T-helper 1 cell treated with Interleukin-12 subunit alpha and Interleukin-12 subunit beta and Interleukin-4 antibody, amounts not matched to agents 30 μg/mL and 1 μg/mL, for 36 hours (primary cell): ENCODE results near the gene CUZD1.
"Not testable (repeated sequence)": the region's sequence is repeated elsewhere in the genome, so short reads cannot be mapped to it uniquely, and the experiment has no call there.

ENCODE experiments used
- H3K27ac Mint-ChIP-seq: one replicate; pipeline ENCODE4 v1.8.0; 2021; ENCODE audit warnings: mild to moderate bottlenecking, mixed read lengths
- H3K27me3 Mint-ChIP-seq: one replicate; pipeline ENCODE4 v1.8.0; 2021; ENCODE audit warnings: low read depth, mixed read lengths
- H3K36me3 Mint-ChIP-seq: one replicate; pipeline ENCODE4 v1.8.0; 2021; ENCODE audit warnings: low read depth, mixed read lengths
- H3K4me1 Mint-ChIP-seq: one replicate; pipeline ENCODE4 v1.8.0; 2021; ENCODE audit warnings: low read depth, mixed read lengths
- H3K4me3 Mint-ChIP-seq: one replicate; pipeline ENCODE4 v1.8.0; 2021; ENCODE audit warnings: mild to moderate bottlenecking, moderate library complexity, mixed read lengths
- H3K9me3 Mint-ChIP-seq: one replicate; pipeline ENCODE4 v1.8.0; 2021; ENCODE audit warnings: mixed read lengths

Gene CUZD1, protein sequence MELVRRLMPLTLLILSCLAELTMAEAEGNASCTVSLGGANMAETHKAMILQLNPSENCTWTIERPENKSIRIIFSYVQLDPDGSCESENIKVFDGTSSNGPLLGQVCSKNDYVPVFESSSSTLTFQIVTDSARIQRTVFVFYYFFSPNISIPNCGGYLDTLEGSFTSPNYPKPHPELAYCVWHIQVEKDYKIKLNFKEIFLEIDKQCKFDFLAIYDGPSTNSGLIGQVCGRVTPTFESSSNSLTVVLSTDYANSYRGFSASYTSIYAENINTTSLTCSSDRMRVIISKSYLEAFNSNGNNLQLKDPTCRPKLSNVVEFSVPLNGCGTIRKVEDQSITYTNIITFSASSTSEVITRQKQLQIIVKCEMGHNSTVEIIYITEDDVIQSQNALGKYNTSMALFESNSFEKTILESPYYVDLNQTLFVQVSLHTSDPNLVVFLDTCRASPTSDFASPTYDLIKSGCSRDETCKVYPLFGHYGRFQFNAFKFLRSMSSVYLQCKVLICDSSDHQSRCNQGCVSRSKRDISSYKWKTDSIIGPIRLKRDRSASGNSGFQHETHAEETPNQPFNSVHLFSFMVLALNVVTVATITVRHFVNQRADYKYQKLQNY

DNA sequence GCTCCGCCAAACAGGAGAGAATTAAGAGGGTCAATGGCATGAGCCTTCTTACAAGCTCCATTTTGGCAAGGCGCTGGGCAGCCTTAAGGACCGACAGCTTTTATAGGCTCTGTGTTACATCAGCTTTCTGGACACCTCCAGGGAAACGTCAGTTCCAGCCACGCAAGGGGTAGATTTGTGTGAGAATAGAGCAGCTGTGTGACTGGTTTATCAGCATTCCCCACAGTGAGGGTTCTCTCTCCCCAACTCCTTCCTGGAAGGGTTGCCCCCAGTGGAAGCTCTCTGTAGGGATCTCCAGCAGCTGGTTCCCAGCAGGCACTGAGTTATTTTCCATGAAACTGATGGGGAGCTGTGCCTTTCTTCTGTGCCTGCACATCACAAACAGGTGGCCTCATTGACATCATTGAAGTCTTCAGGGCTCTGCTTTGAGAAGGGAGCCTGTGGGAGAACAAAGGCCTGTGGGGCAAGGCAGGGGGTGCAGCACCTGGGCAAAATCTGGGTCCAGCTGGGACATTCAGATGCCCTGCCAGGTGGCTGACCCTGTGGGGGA lies at the start of gene CUZD1:
CUZD1 (minus strand) TSS at position 75 of the 550 bp plus-strand sequence; CDS start at position 61, 14 bp downstream.
- H3K4me1 Mint-ChIP-seq, result peaks cover 12% of the 10 kb centered on the region
- H3K27ac Mint-ChIP-seq, result peak within 1 kb of the TSS; percentile 12
- no peak within 1 kb of the TSS for H3K4me3 Mint-ChIP-seq
- H3K36me3 Mint-ChIP-seq, result peaks cover 38% of the 10 kb centered on the region
- H3K9me3 Mint-ChIP-seq, result peaks cover 4% of the 10 kb centered on the region
- no peaks in the 10 kb centered on the region for H3K27me3 Mint-ChIP-seq

DNA sequence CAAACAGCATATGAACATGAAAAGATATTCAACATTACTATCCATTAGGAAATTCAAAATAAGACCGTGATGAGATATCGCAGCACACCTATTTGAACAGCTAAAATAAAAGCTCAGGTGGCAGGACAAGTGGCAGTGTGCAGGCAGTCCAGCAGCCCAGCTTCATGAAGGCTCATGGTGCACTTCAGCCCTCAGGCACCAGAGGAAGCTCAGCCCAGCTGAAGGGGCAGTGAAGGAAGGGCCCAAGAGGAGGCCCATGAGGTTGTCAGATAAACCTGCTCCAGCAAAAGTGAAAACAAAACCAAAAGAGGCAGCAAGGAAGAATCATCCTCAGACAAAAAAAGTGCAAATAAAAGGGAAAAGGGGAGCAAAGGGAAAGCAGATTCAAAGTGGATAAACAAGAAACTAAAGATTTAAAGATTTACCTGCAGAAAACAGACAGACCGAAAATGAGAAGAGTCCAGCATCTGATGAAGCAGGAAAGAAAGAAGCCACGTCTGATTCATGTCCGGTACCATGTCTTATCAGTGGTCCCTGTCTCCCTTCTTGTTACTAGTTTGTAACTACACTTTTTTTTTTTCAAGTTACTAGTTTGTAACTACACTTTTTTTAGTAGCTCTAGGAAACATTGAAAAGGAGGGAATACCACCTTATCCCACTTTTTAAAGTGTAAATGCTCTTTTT lies 48.7 kb upstream of the CUZD1 start:
- Mint-ChIP-seq H3K36me3 (no peaks in the 10 kb centered on the region), H3K4me3 (no peak overlapping the region), H3K27me3 (no peaks in the 10 kb centered on the region), H3K4me1 (peaks cover 6% of the 10 kb centered on the region), H3K9me3 (no peaks in the 10 kb centered on the region), H3K27ac (no peak overlapping the region)

DNA sequence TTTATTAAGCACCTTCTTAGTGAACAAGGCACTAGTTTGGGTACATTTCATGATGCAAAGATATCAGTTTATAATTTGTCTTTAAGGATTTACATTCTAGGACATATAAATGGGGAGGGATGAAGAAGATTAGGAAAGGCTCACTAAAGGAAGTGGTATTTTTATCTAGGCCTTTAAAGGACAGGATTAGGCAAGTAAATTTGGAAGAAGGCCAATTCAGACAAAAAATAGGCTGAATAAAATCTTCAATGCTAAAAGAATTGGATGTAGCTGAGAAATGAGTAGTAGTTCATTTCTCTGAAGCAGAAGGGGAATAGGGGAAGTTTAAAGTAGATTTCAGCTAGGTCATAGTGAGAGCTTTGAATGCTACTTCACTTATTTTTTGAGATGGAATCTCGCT lies 38.5 kb upstream of the CUZD1 start:
- Mint-ChIP-seq H3K36me3 (peaks cover 2% of the 10 kb centered on the region), H3K9me3 (no peaks in the 10 kb centered on the region), H3K27ac (no peak overlapping the region), H3K4me3 (no peak overlapping the region), H3K4me1 (peaks cover 11% of the 10 kb centered on the region), H3K27me3 (no peaks in the 10 kb centered on the region)

DNA sequence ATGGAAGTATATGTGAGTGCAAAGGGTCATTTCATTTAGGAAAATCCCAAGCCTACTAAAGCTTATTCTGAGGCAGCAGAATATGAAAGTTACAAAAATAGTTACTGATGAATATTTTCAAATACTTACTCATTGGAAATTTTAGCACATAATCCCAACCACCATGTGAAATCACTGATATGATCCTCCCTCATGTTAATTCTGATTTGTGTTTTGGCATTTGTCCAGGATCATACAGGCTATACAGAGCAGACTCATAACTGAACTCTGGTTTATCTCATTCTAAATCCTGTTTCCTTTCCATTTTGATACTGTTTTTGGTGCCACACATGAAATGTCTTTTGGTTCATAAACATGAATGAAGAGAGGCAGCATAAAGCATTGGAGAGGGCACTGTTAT lies 37.1 kb upstream of the CUZD1 start:
- Mint-ChIP-seq H3K4me3 (no peak overlapping the region), H3K27ac (no peak overlapping the region), H3K4me1 (peaks cover 21% of the 10 kb centered on the region), H3K36me3 (peaks cover 9% of the 10 kb centered on the region), H3K27me3 (no peaks in the 10 kb centered on the region), H3K9me3 (no peaks in the 10 kb centered on the region)

DNA sequence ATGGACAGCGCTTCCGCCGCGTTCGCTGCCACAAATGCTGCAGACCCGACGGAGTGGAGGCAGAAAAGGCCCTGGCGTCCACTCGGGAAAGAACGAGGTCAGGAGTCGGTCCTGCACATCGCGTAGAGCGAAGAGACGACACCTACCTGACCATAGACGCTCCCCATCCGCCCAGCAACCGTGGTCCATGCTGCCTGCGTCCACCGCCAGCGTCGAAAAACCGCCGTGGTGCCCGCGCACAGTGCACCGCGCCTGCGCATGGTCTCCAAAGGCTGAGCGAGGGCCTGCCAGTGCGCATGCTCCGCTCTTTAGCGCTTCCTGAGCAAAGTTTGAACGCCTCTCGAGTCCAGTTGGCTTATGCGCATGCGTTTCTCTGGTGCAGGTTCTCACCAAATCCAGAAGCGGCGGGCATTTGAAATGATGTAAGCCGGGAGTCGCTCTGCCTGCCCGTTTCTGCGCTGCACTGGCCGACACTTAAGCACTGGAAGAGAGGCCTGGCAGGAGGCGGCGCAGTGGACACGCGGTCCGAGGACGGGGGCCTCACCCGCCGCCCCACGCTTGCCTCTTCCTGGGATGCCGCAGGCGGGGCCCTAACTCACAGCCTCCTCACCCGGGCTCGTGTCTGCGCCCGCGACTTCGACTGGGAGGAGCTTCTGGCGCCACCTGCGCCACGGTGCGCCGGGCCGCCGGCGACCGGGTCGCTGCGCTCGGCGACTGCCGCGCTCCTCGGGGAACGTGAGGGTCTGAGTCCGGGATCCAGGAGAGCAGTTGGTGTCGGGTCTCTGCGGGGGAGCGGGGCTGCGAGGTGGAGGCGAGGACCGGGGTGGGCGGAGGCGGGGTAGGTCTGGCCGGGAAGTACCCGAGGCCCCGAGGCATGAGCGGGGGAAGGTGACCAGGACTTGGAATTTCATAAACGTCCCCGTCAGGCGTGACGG lies 33.9 kb upstream of the CUZD1 start, which contains the start of gene FAM24B:
FAM24B (minus strand) TSS at position 243 of the 935 bp plus-strand sequence. CDS start 29,066 bp downstream, outside the sequence.
- peaks cover 42% of the 10 kb centered on the region for H3K4me1 Mint-ChIP-seq
- H3K4me3 Mint-ChIP-seq, result peak within 1 kb of the TSS; percentile 94
- peaks cover 26% of the 10 kb centered on the region for H3K36me3 Mint-ChIP-seq
- no peaks in the 10 kb centered on the region for H3K27me3 Mint-ChIP-seq
- peaks cover 5% of the 10 kb centered on the region for H3K9me3 Mint-ChIP-seq
- H3K27ac Mint-ChIP-seq, result peak within 1 kb of the TSS; percentile 90

DNA sequence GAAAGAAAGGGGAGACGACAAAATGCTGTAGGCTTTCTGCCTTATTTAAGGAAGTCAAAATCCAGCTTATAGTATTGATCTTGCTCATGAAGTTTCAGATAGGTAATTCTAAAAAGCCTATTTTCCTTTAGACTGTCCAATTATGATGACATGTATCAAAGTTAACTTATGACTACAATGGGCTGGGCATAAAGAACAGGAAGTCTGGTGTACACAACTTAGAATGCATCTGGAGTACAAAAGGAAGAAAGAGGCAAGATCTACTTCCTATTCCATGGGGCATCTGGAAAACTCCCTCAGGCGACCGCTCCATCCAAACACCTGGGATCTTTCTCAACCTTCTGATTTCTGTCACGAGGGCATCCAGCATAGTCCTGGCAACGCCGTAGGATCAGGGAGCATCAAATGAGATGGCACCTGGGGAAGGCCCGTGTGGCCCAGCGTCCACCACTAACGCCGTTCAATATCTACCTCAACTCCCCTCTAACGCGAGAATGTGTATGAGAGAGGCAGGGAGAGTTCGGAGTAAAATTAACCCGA lies 33.2 kb upstream of the CUZD1 start:
- Mint-ChIP-seq H3K4me1 (peaks cover 47% of the 10 kb centered on the region), H3K27ac (peak overlapping the region; percentile 90), H3K4me3 (peak overlapping the region; percentile 94), H3K9me3 (peaks cover 5% of the 10 kb centered on the region), H3K27me3 (no peaks in the 10 kb centered on the region), H3K36me3 (peaks cover 33% of the 10 kb centered on the region)

DNA sequence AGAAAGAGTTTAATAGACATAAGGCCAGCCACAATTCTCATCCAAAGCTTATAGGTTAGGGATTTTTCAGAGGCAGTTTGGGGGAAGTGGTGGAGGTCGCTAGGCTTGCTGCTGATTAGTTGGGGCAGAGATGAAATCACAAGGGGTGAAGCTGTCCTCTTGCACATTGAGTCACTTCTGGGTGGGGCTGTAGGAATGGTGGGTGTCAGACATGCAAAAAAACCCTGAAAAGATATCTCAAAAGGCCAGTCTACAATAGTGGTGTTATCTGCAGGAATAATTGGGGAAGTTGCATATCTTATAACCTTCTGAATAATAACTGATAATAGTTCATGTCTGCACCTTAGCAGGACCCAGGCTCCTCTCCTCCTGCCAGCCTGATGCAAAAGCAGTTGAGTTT lies 31.6 kb upstream of the CUZD1 start:
- H3K36me3 Mint-ChIP-seq, result peaks cover 40% of the 10 kb centered on the region

DNA sequence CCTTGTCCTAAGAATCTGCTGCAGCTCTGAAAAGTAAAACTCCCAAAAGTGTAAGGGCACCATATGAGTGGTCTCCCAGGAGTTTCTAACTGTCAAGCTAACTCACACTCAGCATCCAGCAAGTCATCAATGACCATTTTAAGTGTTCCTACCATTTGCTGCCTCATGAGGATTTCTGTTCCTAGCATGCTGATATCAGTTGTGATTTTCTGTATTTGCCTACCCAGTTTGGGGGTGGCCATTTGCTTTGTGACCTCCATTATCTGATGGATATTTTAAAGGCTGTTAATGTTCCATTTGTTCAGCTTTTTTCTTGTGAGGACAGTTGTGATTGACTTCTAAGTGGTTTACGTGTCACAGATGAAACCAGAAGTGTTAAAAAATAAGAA lies 30.8 kb upstream of the CUZD1 start:
- no peak overlapping the region for H3K4me3 Mint-ChIP-seq
- H3K9me3 Mint-ChIP-seq, result peaks cover 14% of the 10 kb centered on the region
- peaks cover 47% of the 10 kb centered on the region for H3K4me1 Mint-ChIP-seq
- H3K36me3 Mint-ChIP-seq, result peaks cover 45% of the 10 kb centered on the region
- H3K27me3 Mint-ChIP-seq, result no peaks in the 10 kb centered on the region
- no peak overlapping the region for H3K27ac Mint-ChIP-seq

More for the DNA sequence above, 31.6 kb upstream of the CUZD1 start:
- no peaks in the 10 kb centered on the region for H3K27me3 Mint-ChIP-seq
- H3K27ac Mint-ChIP-seq, result no peak overlapping the region
- H3K4me1 Mint-ChIP-seq, result peaks cover 47% of the 10 kb centered on the region
- H3K9me3 Mint-ChIP-seq, result peaks cover 11% of the 10 kb centered on the region
- H3K4me3 Mint-ChIP-seq, result peak overlapping the region; percentile 94

DNA sequence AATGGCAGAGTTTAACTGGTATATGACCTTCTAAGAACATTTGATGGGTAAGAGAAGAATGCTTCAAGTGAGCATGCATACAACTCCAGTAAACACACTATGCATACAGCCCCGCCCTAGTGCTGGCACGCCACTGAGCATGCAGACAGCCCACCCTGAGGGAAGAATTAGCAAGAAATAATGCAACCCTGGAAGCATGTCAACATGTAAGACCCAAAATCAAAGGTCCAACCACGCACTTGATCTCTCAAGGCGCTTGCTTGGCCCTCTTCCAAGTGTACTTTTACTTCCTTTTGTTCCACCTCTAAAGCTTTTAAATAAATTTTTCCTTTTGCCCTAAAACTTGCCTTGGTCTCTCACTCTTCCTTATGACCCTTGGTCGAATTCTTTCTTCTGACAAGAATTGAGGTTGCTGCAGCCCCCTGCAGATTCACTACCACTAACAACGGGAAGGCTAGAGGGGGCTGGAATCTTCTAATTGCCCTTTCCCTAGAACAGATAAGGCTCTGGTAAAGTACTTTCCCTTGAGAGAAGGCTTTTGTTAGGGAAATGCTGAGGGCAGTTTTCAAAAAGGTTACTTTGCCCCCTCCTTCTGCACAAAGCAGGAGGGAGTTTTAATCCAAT lies 30.3 kb upstream of the CUZD1 start:
- Mint-ChIP-seq H3K4me3 (no peak overlapping the region), H3K36me3 (peaks cover 45% of the 10 kb centered on the region), H3K4me1 (peaks cover 47% of the 10 kb centered on the region), H3K9me3 (peaks cover 14% of the 10 kb centered on the region), H3K27me3 (no peaks in the 10 kb centered on the region), H3K27ac (no peak overlapping the region)

DNA sequence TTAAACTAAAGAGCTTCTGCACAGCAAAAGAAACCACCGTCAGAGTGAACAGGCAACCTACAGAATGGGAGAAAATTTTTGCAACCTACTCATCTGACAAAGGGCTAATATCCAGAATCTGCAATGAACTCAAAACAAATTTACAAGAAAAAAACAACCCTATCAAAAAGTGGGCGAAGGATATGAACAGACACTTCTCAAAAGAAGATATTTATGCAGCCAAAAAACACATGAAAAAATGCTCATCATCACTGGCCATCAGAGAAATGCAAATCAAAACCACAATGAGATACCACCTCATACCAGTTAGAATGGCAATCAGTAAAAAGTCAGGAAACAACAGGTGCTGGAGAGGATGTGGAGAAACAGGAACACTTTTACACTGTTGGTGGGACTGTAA lies 26.3 kb upstream of the CUZD1 start:
- peaks cover 54% of the 10 kb centered on the region for H3K36me3 Mint-ChIP-seq
- peaks cover 24% of the 10 kb centered on the region for H3K4me1 Mint-ChIP-seq
- H3K27me3 Mint-ChIP-seq, result not testable (repeated sequence)

DNA sequence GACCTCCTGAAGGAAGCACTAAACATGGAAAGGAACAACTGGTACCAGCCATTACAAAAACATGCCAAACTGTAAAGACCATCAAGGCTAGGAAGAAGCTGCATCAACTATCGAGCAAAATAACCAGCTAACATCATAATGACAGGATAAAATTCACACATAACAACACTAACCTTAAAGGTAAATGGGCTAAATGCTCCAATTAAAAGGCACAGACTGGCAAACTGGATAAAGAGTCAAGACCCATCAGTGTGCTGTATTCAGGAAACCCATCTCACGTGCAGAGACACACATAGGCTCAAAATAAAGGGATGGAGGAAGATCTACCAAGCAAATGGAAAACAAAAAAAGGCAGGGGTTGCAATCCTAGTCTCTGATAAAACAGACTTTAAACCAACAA lies 23.1 kb upstream of the CUZD1 start:
- not testable (repeated sequence) for H3K27me3 Mint-ChIP-seq, H3K4me3 Mint-ChIP-seq, H3K27ac Mint-ChIP-seq, H3K4me1 Mint-ChIP-seq
- H3K36me3 Mint-ChIP-seq, result peaks cover 33% of the 10 kb centered on the region
- peaks cover 22% of the 10 kb centered on the region for H3K9me3 Mint-ChIP-seq

More for the DNA sequence above, 26.3 kb upstream of the CUZD1 start:
- H3K9me3 Mint-ChIP-seq, result peaks cover 27% of the 10 kb centered on the region
- H3K27ac Mint-ChIP-seq, H3K4me3 Mint-ChIP-seq: not testable (repeated sequence)

DNA sequence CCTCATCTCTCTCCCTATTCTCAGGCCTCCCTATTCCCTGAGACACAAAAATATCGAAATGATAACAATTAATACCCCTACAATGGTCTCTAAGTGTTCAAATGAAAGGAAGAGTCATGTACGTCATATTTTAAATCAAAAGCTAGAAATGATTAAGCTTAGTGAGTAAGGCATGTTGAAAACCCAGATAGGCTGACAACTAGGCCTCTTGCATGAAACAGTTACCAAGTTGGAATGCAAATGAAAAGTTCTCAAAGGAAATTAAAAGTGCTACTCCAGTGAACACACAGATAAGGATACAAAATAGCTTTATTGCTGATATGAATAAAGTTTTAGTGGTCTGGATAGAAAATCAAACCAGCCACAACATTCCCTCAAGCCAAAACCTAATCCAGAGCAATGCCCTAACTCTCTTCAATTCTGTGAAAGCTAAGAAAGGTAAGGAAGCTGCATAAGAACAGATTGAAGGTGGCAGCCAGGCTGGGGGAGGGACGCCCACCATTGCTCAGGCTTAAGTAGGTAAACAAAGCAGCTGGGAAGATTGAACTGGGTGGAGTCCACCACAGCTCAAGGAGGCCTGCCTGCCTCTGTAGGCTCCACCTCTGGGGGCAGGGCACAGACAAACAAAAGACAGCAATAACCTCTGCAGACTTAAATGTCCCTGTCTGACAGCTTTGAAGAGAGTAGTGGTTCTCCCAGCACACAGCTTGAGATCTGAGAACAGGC lies 21.3 kb upstream of the CUZD1 start:
- peaks cover 14% of the 10 kb centered on the region for H3K9me3 Mint-ChIP-seq
- H3K4me1 Mint-ChIP-seq, result peaks cover 13% of the 10 kb centered on the region
- H3K4me3 Mint-ChIP-seq, H3K27me3 Mint-ChIP-seq, H3K27ac Mint-ChIP-seq: not testable (repeated sequence)
- peaks cover 25% of the 10 kb centered on the region for H3K36me3 Mint-ChIP-seq

DNA sequence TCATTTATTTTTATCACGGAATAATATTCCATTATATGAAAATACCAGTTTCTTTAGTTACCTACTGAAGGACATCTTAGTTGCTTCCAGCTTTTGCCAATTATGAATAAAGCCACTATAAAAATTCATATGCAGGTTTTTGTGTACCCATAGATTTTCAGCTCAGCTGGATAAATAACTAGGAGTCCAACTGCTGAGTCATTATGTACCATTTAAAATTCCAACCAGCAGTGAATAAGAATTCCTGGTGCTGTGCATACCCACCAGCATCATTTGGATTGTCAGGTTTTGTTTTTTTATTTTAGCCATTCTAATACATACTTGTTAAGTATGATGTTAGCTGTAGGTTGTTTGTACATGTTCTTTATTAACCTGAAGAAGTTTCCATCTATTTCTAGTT lies 19.2 kb upstream of the CUZD1 start:
- Mint-ChIP-seq H3K27me3 (no peaks in the 10 kb centered on the region), H3K4me3 (no peak overlapping the region), H3K9me3 (peaks cover 11% of the 10 kb centered on the region), H3K4me1 (peaks cover 16% of the 10 kb centered on the region), H3K36me3 (peaks cover 16% of the 10 kb centered on the region), H3K27ac (no peak overlapping the region)
